Progenitor cell of endocrine pancreas (in vitro differentiated cells): ENCODE results near the gene RPL13. TPM values are rescaled to one million over a fixed set of nuclear protein-coding genes. Genes with fewer than 3 reads are reported as not detected.
"Not testable (repeated sequence)": the region's sequence is repeated elsewhere in the genome, so short reads cannot be mapped to it uniquely, and the experiment has no call there.

Experiments used
- DNase-seq: peaks from one replicate; pipeline ENCODE4 v3.0.0; 2021; ENCODE audit warnings: low spot score; ENCODE audit not compliant: unreplicated experiment
- H3K27ac Mint-ChIP-seq: 2 replicates; pipeline ENCODE4 v1.8.0; 2021; ENCODE audit warnings: mild to moderate bottlenecking, moderate library complexity, mixed read lengths
- H3K27me3 Mint-ChIP-seq: 2 replicates; pipeline ENCODE4 v1.8.0; 2021; ENCODE audit warnings: mixed read lengths
- H3K36me3 Mint-ChIP-seq: 2 replicates; pipeline ENCODE4 v1.8.0; 2022; ENCODE audit warnings: mixed read lengths; ENCODE audit not compliant: insufficient read depth
- H3K4me1 Mint-ChIP-seq: 2 replicates; pipeline ENCODE4 v1.8.0; 2021; ENCODE audit warnings: low read depth, mixed read lengths
- H3K4me3 Mint-ChIP-seq: 2 replicates; pipeline ENCODE4 v1.8.0; 2021; ENCODE audit warnings: low read depth, mild to moderate bottlenecking, moderate library complexity, mixed read lengths
- H3K9me3 Mint-ChIP-seq: 2 replicates; pipeline ENCODE4 v1.8.0; 2021; ENCODE audit warnings: low read depth, mixed read lengths
- total RNA-seq: library from RNA; stranded (reverse); gene quantifications from 2 replicates; pipeline ENCODE4 v1.2.1, GENCODE V29; 2021
- TF ChIP-seq, protein P1 (sequence below): fragments of 200-600 bp; sonication (generic); IDR thresholded peaks from one replicate; pipeline ENCODE4 v1.5.0; 2021; ENCODE audit warnings: antibody characterized with exemption, mild to moderate bottlenecking; ENCODE audit not compliant: unreplicated experiment

RPL13 gene
- total RNA-seq, 1 donor from 2014 or later, result 1,643 TPM

GRCh38 chr16:89584768-89585549 lies 24.5 kb downstream of the RPL13 start:
- no peak overlapping the region for H3K4me3 Mint-ChIP-seq
- no peaks in the 10 kb centered on the region for H3K27me3 Mint-ChIP-seq
- no peaks in the 10 kb centered on the region for H3K4me1 Mint-ChIP-seq
- TF ChIP-seq, protein P1, sequence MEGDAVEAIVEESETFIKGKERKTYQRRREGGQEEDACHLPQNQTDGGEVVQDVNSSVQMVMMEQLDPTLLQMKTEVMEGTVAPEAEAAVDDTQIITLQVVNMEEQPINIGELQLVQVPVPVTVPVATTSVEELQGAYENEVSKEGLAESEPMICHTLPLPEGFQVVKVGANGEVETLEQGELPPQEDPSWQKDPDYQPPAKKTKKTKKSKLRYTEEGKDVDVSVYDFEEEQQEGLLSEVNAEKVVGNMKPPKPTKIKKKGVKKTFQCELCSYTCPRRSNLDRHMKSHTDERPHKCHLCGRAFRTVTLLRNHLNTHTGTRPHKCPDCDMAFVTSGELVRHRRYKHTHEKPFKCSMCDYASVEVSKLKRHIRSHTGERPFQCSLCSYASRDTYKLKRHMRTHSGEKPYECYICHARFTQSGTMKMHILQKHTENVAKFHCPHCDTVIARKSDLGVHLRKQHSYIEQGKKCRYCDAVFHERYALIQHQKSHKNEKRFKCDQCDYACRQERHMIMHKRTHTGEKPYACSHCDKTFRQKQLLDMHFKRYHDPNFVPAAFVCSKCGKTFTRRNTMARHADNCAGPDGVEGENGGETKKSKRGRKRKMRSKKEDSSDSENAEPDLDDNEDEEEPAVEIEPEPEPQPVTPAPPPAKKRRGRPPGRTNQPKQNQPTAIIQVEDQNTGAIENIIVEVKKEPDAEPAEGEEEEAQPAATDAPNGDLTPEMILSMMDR, result no peak
- no peaks in the 10 kb centered on the region for H3K9me3 Mint-ChIP-seq
- no peak for DNase-seq
- no peaks in the 10 kb centered on the region for H3K36me3 Mint-ChIP-seq
- peak overlapping the region; percentile 71 for H3K27ac Mint-ChIP-seq

DNA sequence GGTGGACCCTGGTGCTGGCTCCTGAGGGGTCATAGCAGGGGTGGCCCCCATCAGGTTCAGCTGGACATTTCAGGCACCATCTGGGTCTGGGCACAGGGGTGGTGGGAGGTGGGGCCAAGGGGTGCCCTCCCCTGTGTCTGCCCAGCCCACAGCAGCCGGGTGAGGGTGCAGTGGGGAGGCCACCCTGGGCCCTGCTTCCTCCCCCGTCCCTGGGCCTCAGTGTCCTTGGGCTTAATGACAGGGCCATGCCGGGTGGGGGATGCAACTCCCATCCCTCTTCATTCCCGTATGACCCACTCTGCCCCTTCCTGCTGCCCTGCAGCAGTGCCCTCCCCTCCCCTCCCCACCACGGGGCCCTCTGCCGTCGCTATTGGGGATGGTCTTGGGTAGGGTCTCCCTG lies 25.7 kb downstream of the RPL13 start:
- H3K4me1 Mint-ChIP-seq, result no peaks in the 10 kb centered on the region

GRCh38 chr16:89586853-89587252 lies 26.4 kb downstream of the RPL13 start:
- no peak overlapping the region for H3K27ac Mint-ChIP-seq
- TF ChIP-seq, protein P1, result no peak
- H3K4me3 Mint-ChIP-seq, result no peak overlapping the region
- H3K9me3 Mint-ChIP-seq, result no peaks in the 10 kb centered on the region
- no peaks in the 10 kb centered on the region for H3K4me1 Mint-ChIP-seq
- DNase-seq, result no peak
- H3K36me3 Mint-ChIP-seq, result no peaks in the 10 kb centered on the region
- no peaks in the 10 kb centered on the region for H3K27me3 Mint-ChIP-seq

More for the DNA sequence above, 25.7 kb downstream of the RPL13 start:
- TF ChIP-seq, protein P1, result no peak
- no peak overlapping the region for H3K4me3 Mint-ChIP-seq
- no peaks in the 10 kb centered on the region for H3K36me3 Mint-ChIP-seq
- no peak for DNase-seq
- H3K27ac Mint-ChIP-seq, result no peak overlapping the region
- H3K9me3 Mint-ChIP-seq, result no peaks in the 10 kb centered on the region
- H3K27me3 Mint-ChIP-seq, result no peaks in the 10 kb centered on the region

DNA sequence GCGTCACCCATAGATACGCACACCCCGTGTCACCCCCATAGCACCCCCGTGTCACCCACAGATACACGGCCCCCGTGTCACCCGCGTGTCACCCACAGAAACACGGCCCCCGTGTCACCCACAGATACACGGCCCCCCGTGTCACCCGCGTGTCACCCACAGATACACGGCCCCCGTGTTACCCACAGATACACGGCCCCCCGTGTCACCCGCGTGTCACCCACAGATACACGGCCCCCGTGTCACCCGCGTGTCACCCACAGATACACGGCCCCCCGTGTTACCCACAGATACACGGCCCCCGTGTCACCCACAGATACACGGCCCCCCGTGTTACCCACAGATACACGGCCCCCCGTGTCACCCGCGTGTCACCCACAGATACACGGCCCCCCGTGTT lies 27.2 kb downstream of the RPL13 start:
- H3K4me1 Mint-ChIP-seq, H3K27me3 Mint-ChIP-seq, H3K36me3 Mint-ChIP-seq, H3K4me3 Mint-ChIP-seq, DNase-seq, H3K27ac Mint-ChIP-seq, H3K9me3 Mint-ChIP-seq: not testable (repeated sequence)

DNA sequence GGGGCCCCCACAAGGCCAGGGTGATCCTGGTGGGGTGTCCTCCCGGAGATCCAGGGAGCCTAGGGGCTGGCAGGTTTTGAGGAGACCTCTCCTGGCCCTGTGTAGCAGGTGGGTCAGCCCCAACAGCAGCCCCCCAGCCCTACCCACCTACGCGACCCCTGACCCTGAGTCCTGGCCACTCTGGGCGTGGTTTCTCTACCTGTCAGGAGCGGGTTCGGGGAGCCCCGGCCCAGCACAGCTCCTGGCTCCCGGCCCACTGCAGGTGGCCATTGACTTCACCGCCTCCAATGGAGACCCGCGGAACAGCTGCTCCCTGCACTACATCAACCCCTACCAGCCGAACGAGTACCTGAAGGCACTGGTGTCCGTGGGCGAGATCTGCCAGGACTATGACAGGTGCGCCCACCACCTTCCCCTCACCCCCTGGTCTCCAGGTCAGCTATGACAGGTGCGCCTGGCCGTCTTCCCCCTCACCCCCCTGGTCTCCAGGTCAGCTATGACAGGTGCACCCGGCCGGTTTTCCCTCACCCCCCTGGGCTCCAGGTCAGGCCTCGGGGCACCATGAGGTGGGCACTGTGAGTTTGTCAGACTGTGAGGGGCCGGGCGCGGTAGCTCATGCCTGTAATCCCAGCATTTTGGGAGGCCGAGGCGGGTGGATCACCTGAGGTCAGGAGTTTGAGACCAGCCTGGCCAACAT lies 28.1 kb downstream of the RPL13 start:
- Mint-ChIP-seq H3K27me3 (no peaks in the 10 kb centered on the region), H3K27ac (no peak overlapping the region), H3K36me3 (no peaks in the 10 kb centered on the region), H3K4me3 (no peak overlapping the region), H3K9me3 (no peaks in the 10 kb centered on the region), H3K4me1 (no peaks in the 10 kb centered on the region)
- DNase-seq, result no peak
- TF ChIP-seq, protein P1, result no peak
